ENCODE data around the gene POLR3E. TPM values are rescaled to one million over a fixed set of nuclear protein-coding genes. Genes with fewer than 3 reads are reported as not detected.
A peak's percentile ranks its signal among the peaks of the same experiment; 100 is the strongest.

Gene POLR3E
- total RNA-seq, 1 experiment from 2014 or later: 103 TPM

DNA sequence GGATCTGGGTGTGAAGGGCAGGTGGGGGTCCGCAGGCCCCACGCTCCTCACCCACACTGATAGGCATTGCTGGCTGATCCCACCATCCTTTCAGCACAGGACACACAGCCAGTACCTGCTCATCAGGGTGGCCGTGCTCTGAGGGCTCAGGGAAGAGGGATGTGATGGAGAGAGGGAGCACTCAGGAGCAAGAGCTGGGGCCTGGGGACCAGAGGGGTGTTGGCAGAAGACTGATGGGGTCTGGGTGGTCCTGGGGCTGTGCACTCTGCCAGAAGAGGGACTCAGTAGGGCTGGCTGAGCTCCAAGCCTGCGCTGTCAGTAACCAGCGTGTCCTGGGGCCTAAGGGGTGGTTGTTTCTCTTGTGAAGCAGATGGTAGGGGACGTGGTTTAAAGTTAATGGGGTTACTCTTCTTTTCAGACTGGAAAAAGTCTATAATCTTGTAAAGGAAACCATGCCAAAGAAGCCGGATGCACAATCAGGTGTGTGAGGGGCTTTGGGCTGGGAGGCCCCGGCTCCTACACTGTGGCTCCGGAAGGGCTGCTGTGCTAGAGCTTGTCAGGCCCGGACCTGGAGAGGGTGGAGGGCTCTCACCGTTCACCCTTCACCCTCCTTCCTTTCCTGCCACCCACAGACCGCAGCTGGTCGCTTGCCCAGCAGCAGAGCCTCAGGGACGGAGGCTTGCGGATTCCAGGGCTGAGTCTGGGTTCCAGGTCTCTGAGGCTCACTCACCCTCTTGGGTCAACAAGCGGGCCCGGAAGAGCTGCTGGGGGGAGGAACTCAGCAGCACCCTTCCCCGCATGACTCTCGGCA is 27.8 kb downstream of the POLR3E start:
- peaks cover 29 to 88% (median 65%) of the 10 kb centered on the region in 3 experiments for H3K36me3 Mint-ChIP-seq (ENCODE audit: insufficient read depth in 1 of 3, low read depth in 3 of 3)
- H2AFZ ChIP-seq (ENCODE audit: low read length): no peak overlapping the region
- H2AK5ac ChIP-seq (ENCODE audit: insufficient read length, low read length): no peak overlapping the region
- no peak overlapping the region for H2BK20ac ChIP-seq (ENCODE audit: low read depth, low read length, poor library complexity, severe bottlenecking)
- WGBS (ENCODE audit: extremely low coverage, insufficient read length, low lambda C conversion rate): no CpG with 5 or more reads among the region's 19 CpGs
- H2BK12ac ChIP-seq (ENCODE audit: insufficient read length, low read depth, low read length): no peak overlapping the region
- no peak overlapping the region for H4K91ac ChIP-seq (ENCODE audit: insufficient read length, low read depth, low read length)
- no peaks in the 10 kb centered on the region for H3K79me2 ChIP-seq (ENCODE audit: insufficient read depth, low read length)
- no peak overlapping the region for H2BK120ac ChIP-seq (ENCODE audit: low read depth, low read length, poor library complexity, severe bottlenecking)
- H4K8ac ChIP-seq (replicated peaks; ENCODE audit: insufficient read length, low read depth, low read length): no peak overlapping the region
- no peak overlapping the region for H3K27ac ChIP-seq (ENCODE audit: insufficient read length, low read depth, low read length)
- no peak overlapping the region for H4K5ac ChIP-seq (ENCODE audit: insufficient read length, low read depth, low read length)
- no peak overlapping the region for H3K14ac ChIP-seq (ENCODE audit: insufficient read depth, low read length)
- no peak overlapping the region for H3K4me3 Mint-ChIP-seq
- no peak overlapping the region for H3T11ph ChIP-seq (ENCODE audit: low read length)
- H3K4me1 Mint-ChIP-seq: no peaks in the 10 kb centered on the region; a peak in 1 of 4 replicates
- H3K79me1 ChIP-seq (ENCODE audit: insufficient read depth, low read depth, low read length, poor library complexity, severe bottlenecking): peaks cover 2% of the 10 kb centered on the region
- H3K27ac Mint-ChIP-seq: 0 out of 7 replicates have a peak overlapping the region, but pooled peaks of 1 of the 3 experiments have one; percentile 28
- no peaks in the 10 kb centered on the region for H3K23me2 ChIP-seq (ENCODE audit: insufficient read length, low read depth, low read length, poor library complexity, severe bottlenecking)
- DNase-seq: no peak
- H3K27me3 ChIP-seq (ENCODE audit: insufficient read depth, low read length): no peaks in the 10 kb centered on the region
- H3K9ac ChIP-seq (ENCODE audit: extremely low read depth, insufficient read length, low read length): no peak overlapping the region
- H3K4ac ChIP-seq (ENCODE audit: low read depth, low read length): no peak overlapping the region
- H4K20me1 ChIP-seq (ENCODE audit: control insufficient read depth, insufficient read depth, insufficient read length): no peaks in the 10 kb centered on the region
- H3K4me2 ChIP-seq (ENCODE audit: insufficient read depth, insufficient read length, low read length): no peak overlapping the region
- H3K9me3 Mint-ChIP-seq: no peaks in the 10 kb centered on the region
- H2BK5ac ChIP-seq (ENCODE audit: insufficient read length, low read length): no peak overlapping the region
- TF ChIP-seq, protein P1, sequence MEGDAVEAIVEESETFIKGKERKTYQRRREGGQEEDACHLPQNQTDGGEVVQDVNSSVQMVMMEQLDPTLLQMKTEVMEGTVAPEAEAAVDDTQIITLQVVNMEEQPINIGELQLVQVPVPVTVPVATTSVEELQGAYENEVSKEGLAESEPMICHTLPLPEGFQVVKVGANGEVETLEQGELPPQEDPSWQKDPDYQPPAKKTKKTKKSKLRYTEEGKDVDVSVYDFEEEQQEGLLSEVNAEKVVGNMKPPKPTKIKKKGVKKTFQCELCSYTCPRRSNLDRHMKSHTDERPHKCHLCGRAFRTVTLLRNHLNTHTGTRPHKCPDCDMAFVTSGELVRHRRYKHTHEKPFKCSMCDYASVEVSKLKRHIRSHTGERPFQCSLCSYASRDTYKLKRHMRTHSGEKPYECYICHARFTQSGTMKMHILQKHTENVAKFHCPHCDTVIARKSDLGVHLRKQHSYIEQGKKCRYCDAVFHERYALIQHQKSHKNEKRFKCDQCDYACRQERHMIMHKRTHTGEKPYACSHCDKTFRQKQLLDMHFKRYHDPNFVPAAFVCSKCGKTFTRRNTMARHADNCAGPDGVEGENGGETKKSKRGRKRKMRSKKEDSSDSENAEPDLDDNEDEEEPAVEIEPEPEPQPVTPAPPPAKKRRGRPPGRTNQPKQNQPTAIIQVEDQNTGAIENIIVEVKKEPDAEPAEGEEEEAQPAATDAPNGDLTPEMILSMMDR (conservative IDR thresholded peaks at IDR 0.05): no peak
- H3K18ac ChIP-seq (ENCODE audit: insufficient read length, low read depth, low read length): no peak overlapping the region
- H3K56ac ChIP-seq (ENCODE audit: insufficient read length, low read depth, low read length): no peak overlapping the region
- no peaks in the 10 kb centered on the region; the same call in 1 of the 2 replicates for H3K27me3 Mint-ChIP-seq (ENCODE audit: low read depth)
- H3K4me1 ChIP-seq (ENCODE audit: insufficient read depth, low read length): no peaks in the 10 kb centered on the region
- no peaks in the 10 kb centered on the region for H3K9me3 ChIP-seq (ENCODE audit: control insufficient read depth, low read depth, low read length)
- no peak overlapping the region for H3K23ac ChIP-seq (ENCODE audit: insufficient read length, low read depth, low read length)
- no peak overlapping the region for H2BK15ac ChIP-seq (ENCODE audit: low read depth, low read length)
